Panc1 (cell line): ENCODE measurements around the gene AGBL4. TPM values are rescaled to one million over a fixed set of nuclear protein-coding genes. Genes with fewer than 3 reads are reported as not detected.

Source experiments
- ATAC-seq: fragments of 200-7000 bp; cut with Tn5 transposase; 2 replicates; pipeline ENCODE4 v1.9.1; 2020; ENCODE audit warnings: mild to moderate bottlenecking, moderate library complexity
- BruUV-seq: library from RNA; stranded (reverse); fragments of 400-500 nt; replicated peaks from 2 replicates; lab custom pipeline; 2021; lab: Mats Ljungman, UMichigan
- CTCF ChIA-PET: fragments of 300-600 bp; sonication (Branson Sonifier 250); formaldehyde crosslinking; loops from one replicate; lab custom pipeline; 2022; ENCODE audit warnings: antibody characterized with exemption; lab: Charles Lee
- POLR2A ChIA-PET: fragments of 300-600 bp; sonication (Branson Sonifier 250); formaldehyde crosslinking; loops from one replicate; lab custom pipeline; 2022; ENCODE audit warnings: antibody characterized with exemption; lab: Charles Lee
- DNase-seq: peaks from one replicate; pipeline ENCODE4 v3.0.0-alpha.2; 2010; ENCODE audit warnings: low read depth, low spot score
- H3K27ac ChIP-seq: 2 replicates; pipeline ENCODE4 v1.5.1; 2011; ENCODE audit warnings: mild to moderate bottlenecking, low read length, inconsistent platforms
- H3K27me3 ChIP-seq: fragments of 200-500 bp; sonication (Bioruptor generic); 2 replicates; pipeline ENCODE4 v1.6.0; 2014; ENCODE audit warnings: low read length, inconsistent platforms; ENCODE audit not compliant: control insufficient read depth, insufficient read depth
- H3K36me3 ChIP-seq: fragments of 200-500 bp; sonication (Bioruptor generic); 2 replicates; pipeline ENCODE4 v1.5.1; 2014; ENCODE audit warnings: inconsistent platforms, mild to moderate bottlenecking, low read length, moderate library complexity; ENCODE audit not compliant: control insufficient read depth, insufficient read depth
- H3K4me1 ChIP-seq: 2 replicates; pipeline ENCODE4 v1.5.1; 2011; ENCODE audit warnings: inconsistent platforms, mild to moderate bottlenecking, low read length, moderate library complexity; ENCODE audit not compliant: control insufficient read depth, insufficient read depth
- H3K4me3 ChIP-seq, 2 experiments: 2 replicates each; pipeline ENCODE4 v1.5.1; 2011 to 2012; ENCODE audit warnings: low read depth in 2 of 2, low read length in 2 of 2, mild to moderate bottlenecking in 2 of 2, inconsistent platforms in 1 of 2, moderate library complexity in 1 of 2
- H3K9me3 ChIP-seq: fragments of 200-500 bp; sonication (Bioruptor generic); 2 replicates; pipeline ENCODE4 v1.5.1; 2014; ENCODE audit warnings: low read depth, mild to moderate bottlenecking, inconsistent platforms, low read length, moderate library complexity; ENCODE audit not compliant: control insufficient read depth, insufficient read depth
- CTCF ChIP-seq: fragments of 450-650 bp; IDR thresholded peaks from 2 replicates; pipeline ENCODE4 v1.5.1; 2017; ENCODE audit warnings: mild to moderate bottlenecking
- POLR2AphosphoS5 ChIP-seq: IDR thresholded peaks from 2 replicates; pipeline ENCODE4 v1.6.1; 2012; ENCODE audit warnings: mild to moderate bottlenecking, low read depth, low read length, moderate library complexity
- REST ChIP-seq, 2 experiments: IDR thresholded peaks; 2 replicates each; pipeline ENCODE4 v1.6.1; 2011 to 2012; ENCODE audit warnings: low read depth in 2 of 2, control low read depth in 1 of 2, low read length in 1 of 2, mild to moderate bottlenecking in 1 of 2, moderate library complexity in 1 of 2; ENCODE audit not compliant: insufficient read depth in 1 of 2
- SIN3A ChIP-seq: IDR thresholded peaks from 2 replicates; pipeline ENCODE4 v1.6.1; 2012; ENCODE audit warnings: low read depth, mild to moderate bottlenecking, low read length, moderate library complexity, borderline replicate concordance; ENCODE audit not compliant: insufficient read depth
- TCF7L2 ChIP-seq: IDR thresholded peaks from 2 replicates; pipeline ENCODE4 v1.6.1; 2011; ENCODE audit warnings: mild to moderate bottlenecking, low read depth, low read length, inconsistent platforms
- in situ Hi-C: cut with HindIII; loops from 2 replicates; pipeline ENCODE4 v1.10.0; 2016; ENCODE audit warnings: low sequenced_read_pairs, low pct_unique_long_range_greater_than_20kb
- intact Hi-C: fragments of 100-400 bp; cut with micrococcal nuclease; formaldehyde crosslinking; loops from one replicate; pipeline ENCODE4 v1.10.0; 2022; ENCODE audit not compliant: unreplicated experiment
- total RNA-seq: library from RNA; stranded (reverse); gene quantifications from one replicate; pipeline ENCODE4 v1.2.1, GENCODE V29; 2021; ENCODE audit not compliant: unreplicated experiment

AGBL4 gene
- total RNA-seq, 1 experiment from 2014 or later: not detected

GRCh38 chr1:48603222-48603621 is 1420.5 kb downstream of the AGBL4 start:
- ChIA-PET POLR2A (no interaction called here), CTCF (no interaction called here)
- ATAC-seq: no peak
- TF ChIP-seq POLR2AphosphoS5 (no peak), TCF7L2 (no peak), CTCF (no peak)
- in situ Hi-C loops: no loop called here
- Histone ChIP-seq H3K27me3 (no peaks in the 10 kb centered on the region; the same call in 1 of the 2 replicates), H3K36me3 (no peaks in the 10 kb centered on the region), H3K4me1 (no peaks in the 10 kb centered on the region), H3K4me3 (no peak overlapping the region), H3K9me3 (no peaks in the 10 kb centered on the region), H3K27ac (no peak overlapping the region)
- intact Hi-C loops: no loop called here
- DNase-seq: no peak
- BruUV-seq: no TSS peak

GRCh38 chr1:48602349-48602748 is 1421.4 kb downstream of the AGBL4 start:
- H3K4me1 ChIP-seq: no peaks in the 10 kb centered on the region
- ChIA-PET CTCF (interaction anchor here (0.6 kb wide), 1 partner anchor 22 kb away, joined by 6 read pairs; no protein-coding TSS in a partner anchor), POLR2A (no interaction called here)
- no peaks in the 10 kb centered on the region; the same call in 1 of the 2 replicates for H3K27me3 ChIP-seq
- no peak overlapping the region for H3K27ac ChIP-seq
- in situ Hi-C loops (no loop called here), intact Hi-C loops (no loop called here)
- no peaks in the 10 kb centered on the region for H3K9me3 ChIP-seq
- no TSS peak for BruUV-seq
- no peak for DNase-seq
- TF ChIP-seq REST (IDR thresholded peaks at IDR 0.05; ENCODE audit: insufficient read depth in 1 of 2, low read depth in 2 of 2, low read length in 1 of 2): no peak
- no peaks in the 10 kb centered on the region for H3K36me3 ChIP-seq
- no peak overlapping the region for H3K4me3 ChIP-seq
- ATAC-seq: no peak

GRCh38 chr1:48600182-48600581 is 1423.6 kb downstream of the AGBL4 start:
- no peaks in the 10 kb centered on the region for H3K4me1 ChIP-seq
- TF ChIP-seq POLR2AphosphoS5: no peak
- no peak for TF ChIP-seq TCF7L2
- no peak for TF ChIP-seq CTCF
- TF ChIP-seq SIN3A: no peak
- no peaks in the 10 kb centered on the region for H3K36me3 ChIP-seq
- ChIA-PET POLR2A (no interaction called here), CTCF (no interaction called here)
- intact Hi-C loops: no loop called here
- no peak overlapping the region for H3K4me3 ChIP-seq
- no peaks in the 10 kb centered on the region for H3K27me3 ChIP-seq
- H3K27ac ChIP-seq: no peak overlapping the region
- no peak for DNase-seq
- no TSS peak for BruUV-seq
- no peak for ATAC-seq
- in situ Hi-C loops: no loop called here
- no peaks in the 10 kb centered on the region for H3K9me3 ChIP-seq
